HG03060 (cell line): ENCODE data around the gene ADRA2B.
"Not testable (repeated sequence)": the region's sequence is repeated elsewhere in the genome, so short reads cannot be mapped to it uniquely, and the experiment has no call there.

Source experiments
- ATAC-seq: cut with Tn5 transposase; IDR thresholded peaks from one replicate; pipeline ENCODE4 v1.9.1; 2021; ENCODE audit warnings: low read depth, moderate number of reproducible peaks; ENCODE audit not compliant: unreplicated experiment

The ADRA2B gene

DNA sequence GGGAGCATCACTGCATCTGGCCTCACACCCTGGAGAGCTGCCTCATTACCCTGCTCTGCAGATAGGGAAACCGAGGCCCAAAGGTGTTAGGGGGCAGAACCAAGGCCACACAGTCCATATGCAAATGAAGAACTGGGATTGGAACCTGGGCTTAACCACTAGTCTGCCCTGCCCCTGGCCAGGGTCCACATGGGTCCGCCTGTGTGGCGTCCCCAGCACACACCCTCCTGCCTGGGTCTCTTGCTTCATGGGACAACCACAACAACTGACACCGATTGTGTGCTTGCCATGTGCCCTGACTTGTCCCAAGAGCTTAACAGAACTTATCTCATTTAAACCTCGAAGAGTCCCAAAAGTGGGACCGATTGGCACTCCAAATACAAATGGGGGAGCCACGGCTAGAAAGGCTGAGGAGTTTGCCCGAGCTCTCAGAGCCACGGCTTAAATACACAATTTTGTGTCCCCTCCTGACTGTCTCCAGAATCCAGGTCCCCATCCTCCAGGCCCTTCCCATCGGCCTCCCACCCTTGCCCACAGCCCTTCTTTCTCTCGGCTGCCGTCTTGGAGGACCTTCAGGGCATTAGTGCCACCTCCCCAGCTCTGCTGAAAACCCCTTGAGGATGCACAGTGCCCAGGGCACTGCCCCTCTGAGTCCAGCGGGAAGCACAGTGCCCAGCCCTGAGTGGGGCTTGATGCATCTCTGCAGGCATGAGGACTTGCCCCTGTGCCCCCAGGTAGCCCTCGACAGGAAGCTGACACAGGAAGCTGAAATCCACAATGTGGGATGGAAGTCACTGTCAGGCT is 34.6 kb upstream of the ADRA2B start:
- ATAC-seq, result no peak

DNA sequence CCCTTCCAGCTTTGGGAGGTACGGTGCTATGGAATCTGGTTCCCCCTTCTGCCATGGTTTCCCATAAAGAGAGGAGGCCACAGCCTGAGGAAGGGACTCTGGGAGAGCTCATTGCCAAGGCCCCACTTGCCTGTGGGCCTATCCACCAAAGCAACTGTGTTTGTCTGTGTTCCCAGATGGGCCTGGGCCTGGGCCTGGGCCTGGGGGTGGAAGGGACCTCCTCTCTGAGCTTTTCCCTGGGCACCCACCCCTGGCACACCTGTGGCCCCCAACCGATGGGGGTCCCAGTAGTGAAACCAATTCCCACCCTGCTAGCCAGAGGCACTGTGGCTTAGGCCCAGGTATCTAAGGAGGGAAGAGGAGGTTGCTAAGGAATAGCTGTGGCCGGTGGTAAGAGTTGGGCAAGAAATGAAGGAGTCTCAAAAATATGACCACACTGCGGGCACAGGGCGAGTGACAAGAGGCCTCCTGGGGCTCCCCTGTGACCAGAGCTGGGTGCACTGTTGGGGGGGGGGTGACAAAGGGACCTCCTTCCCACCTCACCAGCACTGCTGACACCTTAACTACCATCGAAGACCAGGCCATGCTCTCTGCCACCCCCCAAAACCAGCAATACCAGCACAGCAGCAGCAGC is 33.8 kb upstream of the ADRA2B start:
- ATAC-seq, result no peak

DNA sequence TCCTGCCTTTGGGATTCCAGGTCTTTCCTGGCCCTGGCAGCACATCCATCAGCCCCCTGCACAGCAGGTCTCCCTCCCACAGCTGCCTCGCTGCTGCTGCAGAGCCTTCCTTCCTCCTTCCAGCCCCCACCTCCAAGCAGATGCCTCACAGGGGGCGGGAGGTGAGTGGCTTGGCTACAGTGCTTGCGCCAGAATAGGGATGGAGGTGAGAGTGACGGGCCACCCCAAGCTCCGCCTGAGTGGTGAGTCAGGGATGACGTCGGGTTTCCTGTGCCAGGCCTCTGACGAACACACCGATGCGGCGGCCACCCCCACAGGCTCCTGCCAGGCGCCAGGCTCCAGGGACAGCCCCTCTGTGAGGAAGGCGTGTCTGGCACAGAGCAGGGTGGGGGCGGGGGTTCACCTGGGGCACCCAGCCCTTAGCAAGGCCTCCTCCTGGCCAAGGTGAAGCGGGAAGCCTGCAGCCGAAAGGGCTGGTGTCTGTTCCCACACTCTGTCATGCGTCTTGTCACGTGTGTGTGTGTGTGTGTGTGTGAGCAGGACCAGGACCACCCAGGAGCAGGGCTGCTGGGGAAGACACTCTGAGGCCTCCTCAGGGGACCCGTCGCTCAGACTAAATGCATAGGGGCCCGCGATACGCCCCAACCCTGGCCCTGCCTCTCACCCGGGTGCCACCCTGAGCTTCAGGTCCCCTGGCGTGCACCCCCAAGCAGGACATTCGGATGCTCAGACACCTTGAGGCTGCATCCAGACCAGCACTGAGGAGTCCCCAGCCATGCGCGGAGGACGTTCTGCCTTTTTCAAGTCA is 32.2 kb upstream of the ADRA2B start:
- ATAC-seq, result peak; percentile 44

DNA sequence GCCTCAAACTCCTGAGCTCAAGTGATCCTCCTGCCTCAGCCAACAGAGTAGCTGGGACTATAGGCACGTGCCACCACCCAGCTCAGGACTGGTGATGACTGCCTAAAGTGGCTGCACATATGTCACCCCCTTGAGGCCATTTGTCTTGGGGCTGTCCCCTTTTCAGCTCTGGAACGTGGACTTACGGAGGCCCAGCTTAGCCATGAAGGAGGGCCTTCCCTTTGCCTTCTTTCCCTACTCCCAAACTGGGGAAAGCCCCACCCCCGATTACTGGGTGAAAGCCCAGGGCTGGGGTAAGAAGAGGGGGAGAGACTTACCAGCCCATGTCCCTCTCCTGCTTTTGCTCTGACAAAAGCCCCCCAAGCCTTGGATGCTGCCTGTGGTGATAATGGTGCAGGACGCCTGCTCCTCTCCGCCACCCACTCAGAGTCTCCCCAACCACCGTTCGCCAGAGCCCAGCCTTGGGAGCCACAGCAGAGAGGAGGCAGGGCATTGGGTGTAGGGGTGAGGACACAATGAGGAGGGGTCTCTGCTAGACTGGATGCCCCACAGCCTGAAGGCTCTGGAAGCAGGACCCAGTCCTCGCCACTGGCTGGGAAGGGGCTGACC is 31.3 kb upstream of the ADRA2B start:
- no peak for ATAC-seq

DNA sequence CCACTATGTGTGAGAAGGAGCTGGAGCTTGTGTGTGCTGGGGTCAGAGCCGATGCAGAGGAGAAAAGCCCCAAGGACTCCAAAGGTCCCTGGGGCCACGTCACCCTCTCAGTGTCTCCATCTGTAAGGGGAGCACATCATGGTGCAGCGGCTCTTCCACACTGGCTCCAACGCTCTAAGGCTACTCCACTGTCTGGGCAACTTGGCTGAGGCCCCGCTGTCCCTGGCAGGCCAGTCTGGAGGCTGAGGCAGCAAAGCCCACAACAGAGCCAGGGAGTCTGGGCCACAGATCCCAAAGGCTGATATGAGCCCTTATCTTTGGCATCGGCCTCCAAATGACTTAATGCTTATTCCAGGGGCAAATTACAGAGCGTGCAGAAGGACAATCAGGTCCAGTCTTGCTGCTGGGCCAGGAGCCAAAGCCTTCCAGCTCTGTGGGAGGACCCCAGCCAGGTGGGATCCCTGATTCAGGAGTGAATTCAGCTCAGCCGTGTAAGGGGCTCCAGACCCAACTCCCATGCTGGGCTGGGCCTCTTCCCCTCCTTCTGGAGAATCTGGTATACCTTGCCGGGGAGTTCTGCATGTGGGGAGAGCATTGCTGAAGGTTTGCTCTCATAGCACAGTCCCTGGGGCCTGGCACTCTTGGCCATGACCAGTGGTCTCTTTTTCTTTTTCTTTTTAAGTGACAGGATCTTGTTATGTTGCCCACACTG is 30.7 kb upstream of the ADRA2B start:
- no peak for ATAC-seq

DNA sequence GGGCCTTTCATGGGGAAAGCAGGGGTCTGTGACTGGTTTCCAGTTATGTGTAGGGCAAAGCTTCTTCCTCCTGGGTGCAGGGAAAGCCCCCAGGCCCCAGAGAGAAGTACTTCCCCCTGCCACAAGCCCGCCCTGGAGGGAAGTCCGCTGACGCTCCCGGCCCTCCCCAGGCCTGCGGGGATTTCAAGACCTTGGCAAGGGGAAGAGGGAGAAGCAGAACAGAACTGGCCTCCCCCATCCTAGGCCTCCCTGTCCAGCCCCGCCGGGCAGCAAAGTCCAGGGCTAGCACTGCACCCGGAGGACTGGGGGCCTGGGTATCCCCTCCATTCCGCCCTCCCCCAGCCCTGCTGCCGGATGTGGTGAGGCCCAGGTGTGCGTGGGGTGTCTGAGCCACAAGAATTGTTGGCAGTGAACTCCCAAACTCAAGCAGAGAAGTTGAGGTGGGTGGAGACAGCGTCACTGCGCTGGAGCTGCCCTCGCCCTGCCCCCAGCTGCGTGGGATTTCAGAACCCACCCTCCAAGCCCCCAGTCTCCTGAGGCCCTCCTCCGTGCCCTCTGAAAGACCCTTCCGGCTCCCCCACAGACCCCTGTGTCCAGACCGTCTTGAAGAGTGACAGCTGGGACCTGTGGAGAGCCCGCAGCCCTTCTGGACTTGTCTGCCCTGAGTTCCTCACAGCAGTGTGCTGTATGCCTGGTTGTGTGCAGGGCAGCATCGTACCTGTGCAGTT is 29.9 kb upstream of the ADRA2B start:
- ATAC-seq, result no peak

DNA sequence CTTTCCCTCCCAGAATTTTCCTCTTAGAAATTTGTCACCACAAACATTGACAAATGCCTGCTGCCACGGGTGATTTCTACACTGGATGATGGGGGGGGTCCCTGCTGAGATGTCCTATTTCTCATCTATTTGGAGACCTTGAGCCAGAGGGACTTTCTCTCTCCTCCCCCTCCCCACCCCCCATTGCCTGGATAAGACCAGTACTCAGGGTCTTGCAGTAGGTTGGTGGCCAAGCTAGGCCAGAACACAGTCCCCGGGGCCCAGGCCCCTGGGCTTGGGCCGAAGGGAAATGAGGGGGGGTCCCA is 29.4 kb upstream of the ADRA2B start:
- ATAC-seq, result no peak

DNA sequence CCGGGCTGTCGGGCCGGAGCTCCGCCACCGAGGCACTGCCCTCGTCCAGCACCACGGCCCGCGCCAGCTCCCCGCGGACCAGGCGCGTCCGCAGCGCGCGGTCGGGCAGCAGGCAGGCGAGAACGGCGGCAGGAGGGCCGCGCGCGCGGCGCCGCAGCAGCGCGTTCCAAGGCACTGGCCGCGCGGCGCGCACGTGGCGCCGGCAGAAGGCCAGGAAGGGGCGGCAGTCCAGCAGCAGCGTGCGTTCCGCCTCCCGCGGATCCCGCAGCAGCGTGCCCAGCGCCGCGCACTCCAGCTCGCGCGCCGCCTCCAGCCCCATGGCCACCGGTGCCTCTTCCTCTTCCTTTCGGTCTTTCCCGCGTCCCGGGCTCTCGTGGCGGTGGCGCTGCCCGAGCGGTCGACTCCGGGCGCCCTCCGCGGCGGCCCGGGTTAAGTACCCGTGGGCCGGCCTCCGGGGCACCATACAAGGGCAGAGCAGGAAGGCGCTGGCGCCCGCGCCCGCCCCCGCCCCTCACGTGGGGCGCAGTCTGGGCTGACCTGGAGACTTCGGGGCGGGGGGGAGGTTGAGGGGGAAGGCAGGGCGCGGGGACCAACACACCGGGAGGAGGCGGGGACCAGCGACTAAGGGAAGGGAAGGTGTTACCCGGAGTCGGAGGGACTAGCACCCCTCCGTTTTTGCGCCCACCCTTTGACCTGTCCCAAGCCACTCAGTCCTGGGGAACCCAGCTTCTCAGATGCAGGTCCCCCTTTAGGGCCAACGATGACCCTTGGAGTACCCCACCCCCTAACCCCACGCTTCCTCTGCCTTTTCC is 28.9 kb upstream of the ADRA2B start, which contains the start of gene DUSP2:
Gene DUSP2 (minus strand): TSS at position 405 of the 812 bp plus-strand sequence. CDS start 86 bp downstream, at position 319.
- ATAC-seq, result peak; percentile 19

DNA sequence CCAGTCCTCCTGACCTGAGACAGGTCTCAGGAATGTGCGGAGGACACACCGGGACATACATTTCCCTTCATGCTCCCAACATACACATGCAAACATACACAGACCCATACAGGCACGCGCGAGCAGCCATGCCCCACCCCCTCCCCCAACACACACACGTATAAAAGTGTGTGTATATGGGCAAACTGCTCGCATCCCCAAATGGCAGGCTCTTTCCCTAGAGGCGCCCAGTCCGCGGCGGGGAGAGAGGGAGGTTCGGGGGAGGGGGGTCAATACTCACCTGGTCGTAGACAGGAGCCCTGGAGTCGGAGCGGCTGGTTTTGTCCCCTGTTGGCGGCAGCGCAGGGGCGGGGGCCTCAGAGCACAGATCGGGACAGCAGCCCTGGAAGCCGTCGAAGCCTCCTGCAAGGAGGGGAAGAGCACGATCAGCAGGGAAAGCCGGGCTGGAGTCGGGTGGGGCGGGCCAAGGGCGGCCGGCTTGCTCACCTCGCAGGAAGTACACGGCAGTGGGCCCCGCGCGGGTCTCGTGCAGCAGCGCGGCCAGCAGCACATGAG is 28.2 kb upstream of the ADRA2B start:
- no peak for ATAC-seq

DNA sequence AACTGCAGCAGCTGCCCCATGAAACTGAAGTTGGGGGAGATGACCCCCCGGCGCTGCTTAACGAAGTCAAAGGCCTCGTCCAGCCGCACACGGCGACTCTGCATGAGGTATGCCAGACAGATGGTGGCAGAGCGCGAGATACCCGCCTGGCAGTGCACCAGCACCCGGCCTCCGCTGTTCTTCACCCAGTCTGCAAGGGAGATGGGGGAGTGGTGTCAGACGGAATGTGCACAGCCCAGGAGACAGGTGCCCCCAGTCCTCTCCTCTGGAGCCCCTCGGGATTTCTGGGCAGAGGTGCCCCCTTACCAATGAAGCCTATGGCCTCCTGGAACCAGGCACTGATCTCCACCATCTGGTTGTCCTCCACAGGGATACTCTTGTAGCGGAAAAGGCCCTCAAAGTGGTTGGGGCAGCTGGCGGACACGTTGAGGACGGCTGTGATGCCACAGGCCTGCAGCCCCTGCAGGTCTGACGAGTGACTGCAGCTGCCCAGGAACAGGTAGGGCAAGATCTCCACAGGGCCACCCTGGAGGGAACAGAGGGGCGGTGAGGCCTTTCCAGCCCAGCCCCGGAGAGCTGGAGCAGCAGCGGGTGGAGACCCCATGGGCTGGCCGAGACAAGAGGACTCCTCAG is 27.6 kb upstream of the ADRA2B start:
- no peak for ATAC-seq

DNA sequence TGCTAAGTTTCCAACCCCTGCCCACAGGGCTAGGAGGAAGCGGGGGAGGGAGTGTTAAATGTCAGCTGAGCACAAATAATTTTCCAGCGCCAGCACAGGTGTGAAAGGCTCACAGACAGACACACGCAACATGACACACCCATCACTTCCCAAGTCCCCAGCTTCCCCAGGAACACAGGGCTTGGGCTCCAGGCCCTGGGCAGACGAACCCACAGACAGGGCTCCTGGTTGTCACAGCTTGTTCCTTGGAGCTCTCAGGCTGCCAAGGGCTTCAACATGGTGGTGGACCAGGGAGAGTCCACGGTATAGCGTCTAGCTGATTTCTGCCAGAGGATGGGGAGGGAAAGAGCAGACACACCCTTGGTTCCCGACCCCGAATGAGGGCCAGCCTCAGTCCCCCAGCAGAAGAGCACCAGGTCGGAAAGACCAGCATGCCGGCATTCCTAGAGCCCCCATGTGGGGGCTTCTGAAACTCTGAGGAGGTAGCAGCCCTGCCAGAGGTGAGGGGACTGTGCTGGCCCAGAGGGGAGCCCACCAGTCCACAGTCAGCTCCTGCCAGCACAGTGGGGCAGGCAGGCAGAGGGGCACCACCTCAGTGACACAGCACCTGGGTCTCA is 27.0 kb upstream of the ADRA2B start:
- ATAC-seq, result no peak

DNA sequence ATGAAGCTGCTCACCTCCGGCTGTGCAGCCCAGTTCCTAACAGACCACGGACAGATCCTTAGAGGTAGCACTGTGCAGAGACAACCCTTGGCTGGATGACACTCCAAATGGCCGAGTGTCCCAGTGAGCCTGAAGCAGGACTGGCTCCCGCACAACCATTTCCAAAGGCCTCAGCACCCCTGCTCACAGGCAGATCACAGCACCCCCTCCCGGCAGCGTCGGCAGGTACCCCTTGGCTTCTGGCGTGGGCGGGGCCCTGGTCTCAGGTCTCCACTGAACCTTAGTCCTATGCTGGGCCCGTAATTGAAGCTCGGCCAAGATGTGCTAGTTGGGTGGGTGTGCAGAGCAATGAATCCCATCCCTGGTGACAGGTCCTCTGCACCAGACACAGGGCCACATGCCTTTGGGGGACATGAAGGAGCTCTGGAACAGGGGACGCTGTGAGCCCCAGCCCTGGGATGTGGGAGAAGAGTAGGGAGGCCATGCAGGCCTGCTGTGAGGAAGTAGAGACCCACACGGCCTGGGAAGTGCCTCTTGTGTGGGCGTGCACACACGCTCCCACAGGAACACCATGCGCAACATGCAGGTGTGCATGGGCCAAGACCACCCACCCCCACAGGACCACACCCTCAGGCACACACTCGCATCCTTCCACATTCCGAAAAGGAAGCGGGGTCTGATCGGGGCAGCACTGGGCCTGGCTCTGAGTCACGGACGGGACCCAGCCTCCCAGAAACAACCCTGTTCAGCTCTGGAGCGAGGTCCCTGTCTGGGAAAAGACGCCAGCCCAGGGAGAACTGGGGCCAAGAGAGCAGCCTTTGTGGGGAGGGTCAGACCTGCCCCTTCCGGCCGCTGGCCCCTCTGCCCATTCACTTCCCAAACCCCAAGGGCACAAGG is 26.1 kb upstream of the ADRA2B start:
- ATAC-seq, result no peak

DNA sequence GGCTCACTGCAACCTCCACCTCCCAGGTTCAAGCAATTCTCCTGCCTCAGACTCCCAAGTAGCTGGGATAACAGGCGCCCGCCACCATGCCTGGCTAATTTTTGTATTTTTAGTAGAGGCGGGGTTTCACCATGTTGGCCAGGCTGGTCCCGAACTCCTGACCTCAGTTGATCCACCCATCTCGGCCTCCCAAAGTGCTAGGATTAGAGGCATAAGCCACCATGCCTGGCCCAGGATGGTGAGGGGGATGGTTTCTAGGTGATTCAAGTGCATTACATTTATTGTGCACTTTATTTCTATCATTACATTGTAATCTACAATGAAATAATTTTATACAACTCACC is 25.2 kb upstream of the ADRA2B start:
- ATAC-seq, result not testable (repeated sequence)

DNA sequence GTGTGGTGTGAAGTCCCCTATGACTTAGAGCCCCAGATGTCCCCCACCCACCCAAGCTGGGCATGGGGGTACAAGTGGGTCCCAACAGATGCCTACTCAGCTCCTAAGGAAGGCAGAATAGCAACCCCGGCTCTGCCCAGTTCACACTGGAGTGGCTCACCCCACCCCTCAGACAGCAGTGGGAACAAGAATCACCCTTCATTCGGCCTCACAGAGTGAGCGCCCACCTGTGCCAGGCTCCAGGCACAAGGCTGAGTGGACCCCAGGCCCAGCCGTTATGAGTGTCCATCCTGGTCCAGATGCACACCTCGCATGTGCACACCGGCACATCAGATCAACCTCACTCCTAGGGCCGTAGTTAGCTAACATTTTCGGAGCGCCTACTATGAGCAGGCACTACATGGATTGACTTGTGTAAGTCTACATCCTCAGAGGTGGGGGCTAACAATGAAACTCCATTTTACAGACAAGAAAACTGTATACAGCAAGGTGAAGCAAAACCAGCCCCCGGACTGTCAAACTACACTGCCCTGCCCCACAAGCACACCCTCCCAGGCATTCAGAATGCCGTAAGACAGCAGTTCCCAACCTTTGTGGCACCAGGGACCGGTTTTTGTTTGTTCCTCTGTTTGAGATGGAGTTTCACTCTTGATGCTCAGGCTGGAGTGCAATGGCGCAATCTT is 24.7 kb upstream of the ADRA2B start:
- no peak for ATAC-seq

DNA sequence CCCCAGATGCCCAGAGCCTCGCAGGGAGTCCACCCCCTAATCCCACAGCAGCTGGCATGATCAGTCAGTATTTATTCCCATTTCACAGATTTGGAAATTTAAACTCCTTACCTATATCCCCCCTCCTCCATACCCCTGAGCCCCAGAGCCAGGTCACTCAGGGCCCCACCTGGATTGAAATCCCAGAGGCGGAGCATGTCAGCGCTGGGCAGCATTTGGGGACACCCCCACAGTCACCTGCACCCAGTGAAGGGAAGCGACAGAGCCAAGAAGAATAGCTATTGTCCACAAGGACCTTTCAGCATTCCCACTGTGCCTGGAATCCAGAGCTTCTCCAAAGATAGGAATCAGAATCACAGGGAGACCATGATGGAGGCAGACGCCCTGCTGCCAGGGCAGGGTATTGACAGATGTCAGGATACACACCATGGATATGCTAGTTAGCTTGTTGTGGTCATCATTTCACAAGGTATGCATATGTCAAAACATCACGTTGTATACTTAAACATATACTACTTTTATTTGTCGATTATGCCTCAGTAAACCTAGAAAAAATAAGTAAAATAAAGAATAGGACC is 22.9 kb upstream of the ADRA2B start:
- no peak for ATAC-seq
